Fibroblast of lung (primary cell): ENCODE measurements around the gene NPSR1.

Experiments
- EZH2 ChIP-seq: IDR thresholded peaks from 2 replicates; pipeline ENCODE4 v1.5.1; 2012; ENCODE audit warnings: low read length, control low read depth, mild to moderate bottlenecking; ENCODE audit errors: missing control alignments
- TF ChIP-seq, protein P1 (sequence below), 2 donors: IDR thresholded peaks in 1 of 2; conservative IDR thresholded peaks in 1 of 2; 1 replicate in 1 of 2; 2 replicates in 1 of 2; pipeline ENCODE4 v1.5.1; 2011 to 2012; ENCODE audit warnings: low read length in 2 of 2, control low read depth in 1 of 2, inconsistent platforms in 1 of 2, low read depth in 1 of 2, mild to moderate bottlenecking in 1 of 2

DNA sequence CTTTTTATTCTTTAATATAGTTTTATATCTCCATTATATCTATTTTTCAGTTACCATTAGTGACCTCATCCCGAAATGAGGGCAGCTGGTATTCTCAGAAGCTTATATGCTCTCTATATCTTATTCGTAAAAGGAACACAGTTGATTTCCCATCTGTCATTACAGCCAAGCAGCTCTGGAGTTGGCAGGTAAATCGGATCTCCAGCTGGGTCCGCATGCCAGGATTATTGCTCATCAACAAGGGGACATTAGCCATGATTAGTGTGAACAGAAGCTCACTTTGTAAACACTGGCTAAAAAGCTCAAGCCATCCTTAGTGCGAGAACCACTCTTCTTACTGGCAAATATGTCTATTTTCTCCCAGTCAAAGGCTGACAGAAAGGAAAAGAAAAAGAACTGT lies 180.3 kb downstream of the NPSR1 start:
- TF ChIP-seq, protein P1, sequence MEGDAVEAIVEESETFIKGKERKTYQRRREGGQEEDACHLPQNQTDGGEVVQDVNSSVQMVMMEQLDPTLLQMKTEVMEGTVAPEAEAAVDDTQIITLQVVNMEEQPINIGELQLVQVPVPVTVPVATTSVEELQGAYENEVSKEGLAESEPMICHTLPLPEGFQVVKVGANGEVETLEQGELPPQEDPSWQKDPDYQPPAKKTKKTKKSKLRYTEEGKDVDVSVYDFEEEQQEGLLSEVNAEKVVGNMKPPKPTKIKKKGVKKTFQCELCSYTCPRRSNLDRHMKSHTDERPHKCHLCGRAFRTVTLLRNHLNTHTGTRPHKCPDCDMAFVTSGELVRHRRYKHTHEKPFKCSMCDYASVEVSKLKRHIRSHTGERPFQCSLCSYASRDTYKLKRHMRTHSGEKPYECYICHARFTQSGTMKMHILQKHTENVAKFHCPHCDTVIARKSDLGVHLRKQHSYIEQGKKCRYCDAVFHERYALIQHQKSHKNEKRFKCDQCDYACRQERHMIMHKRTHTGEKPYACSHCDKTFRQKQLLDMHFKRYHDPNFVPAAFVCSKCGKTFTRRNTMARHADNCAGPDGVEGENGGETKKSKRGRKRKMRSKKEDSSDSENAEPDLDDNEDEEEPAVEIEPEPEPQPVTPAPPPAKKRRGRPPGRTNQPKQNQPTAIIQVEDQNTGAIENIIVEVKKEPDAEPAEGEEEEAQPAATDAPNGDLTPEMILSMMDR (conservative IDR thresholded peaks at IDR 0.05 in 1 of 2, IDR thresholded peaks at IDR 0.05 in 1 of 2; ENCODE audit: low read depth in 1 of 2, low read length in 2 of 2) = no peak
- no peak for TF ChIP-seq EZH2
